Activated CD4-positive, CD25-positive, alpha-beta regulatory T cell treated with anti-CD3 and anti-CD28 coated beads, Interleukin-2, amount 50 U/mL, for 16 hours (primary cell): ENCODE results near the gene C1QB.
A peak's percentile ranks its signal among the peaks of the same experiment; 100 is the strongest.
"Not testable (repeated sequence)": the region's sequence is repeated elsewhere in the genome, so short reads cannot be mapped to it uniquely, and the experiment has no call there.

Experiments
- DNase-seq: peaks from one replicate; pipeline ENCODE4 v3.0.0-alpha.2; 2020; ENCODE audit warnings: low read depth, low spot score

The C1QB gene

DNA sequence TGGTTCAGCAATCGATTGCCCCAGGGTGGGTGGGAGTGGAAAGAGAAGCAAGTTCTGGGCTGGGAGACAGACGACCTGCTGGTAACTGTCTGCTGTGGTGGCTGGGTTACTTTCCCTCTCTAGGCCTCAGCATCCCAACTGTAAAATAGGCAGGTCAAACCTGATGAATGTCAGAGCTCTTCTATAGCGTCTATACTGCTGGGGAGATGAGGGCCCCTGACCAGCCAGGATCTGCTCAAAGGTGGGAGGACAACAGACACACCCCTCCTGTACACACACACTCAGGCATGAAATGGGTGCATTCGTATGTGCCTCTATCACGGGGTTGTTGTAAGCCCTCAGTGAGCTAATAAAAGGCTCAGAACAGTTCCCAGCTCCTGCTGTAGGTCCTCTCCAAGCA lies 44.9 kb downstream of the C1QB start:
- DNase-seq = no peak

DNA sequence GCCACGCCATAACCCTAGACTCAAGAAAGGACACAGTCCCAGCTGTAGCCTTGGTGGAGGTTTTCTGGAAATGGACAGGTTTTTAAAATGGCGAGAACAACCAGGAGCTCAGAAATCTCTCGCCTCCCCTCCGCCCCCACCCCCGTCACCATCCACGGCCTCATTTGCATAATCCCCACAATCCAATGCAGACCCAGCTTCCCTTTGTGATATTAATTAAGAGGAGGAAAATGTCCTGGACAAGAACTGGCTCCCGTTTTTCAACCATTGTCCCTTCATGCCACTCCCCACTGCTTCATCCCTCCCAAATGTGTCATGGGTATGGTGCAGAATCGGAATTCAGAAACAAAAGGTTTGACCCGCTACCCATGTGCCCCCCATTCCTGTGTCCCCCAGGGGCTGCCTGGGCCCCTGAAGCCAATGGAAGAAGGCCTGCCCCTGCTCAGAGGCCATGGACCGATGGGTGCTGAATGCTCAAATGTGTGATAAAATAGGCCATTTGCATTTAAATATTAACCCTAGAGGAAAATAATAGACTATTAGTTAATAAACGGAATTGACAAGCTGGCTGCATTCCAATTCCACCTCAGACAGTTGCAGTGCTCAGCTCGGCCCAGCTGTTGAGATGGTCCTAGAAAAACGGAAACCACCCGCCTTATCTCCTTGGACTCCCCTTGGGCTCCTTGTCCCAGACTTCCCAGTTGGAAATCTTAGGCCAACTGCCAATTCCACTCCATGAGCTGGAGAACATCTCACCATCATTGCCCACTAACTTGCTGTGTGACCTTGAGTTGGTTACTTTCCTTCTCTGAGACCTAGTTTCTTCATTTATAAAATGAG lies 46.9 kb downstream of the C1QB start:
- no peak for DNase-seq

DNA sequence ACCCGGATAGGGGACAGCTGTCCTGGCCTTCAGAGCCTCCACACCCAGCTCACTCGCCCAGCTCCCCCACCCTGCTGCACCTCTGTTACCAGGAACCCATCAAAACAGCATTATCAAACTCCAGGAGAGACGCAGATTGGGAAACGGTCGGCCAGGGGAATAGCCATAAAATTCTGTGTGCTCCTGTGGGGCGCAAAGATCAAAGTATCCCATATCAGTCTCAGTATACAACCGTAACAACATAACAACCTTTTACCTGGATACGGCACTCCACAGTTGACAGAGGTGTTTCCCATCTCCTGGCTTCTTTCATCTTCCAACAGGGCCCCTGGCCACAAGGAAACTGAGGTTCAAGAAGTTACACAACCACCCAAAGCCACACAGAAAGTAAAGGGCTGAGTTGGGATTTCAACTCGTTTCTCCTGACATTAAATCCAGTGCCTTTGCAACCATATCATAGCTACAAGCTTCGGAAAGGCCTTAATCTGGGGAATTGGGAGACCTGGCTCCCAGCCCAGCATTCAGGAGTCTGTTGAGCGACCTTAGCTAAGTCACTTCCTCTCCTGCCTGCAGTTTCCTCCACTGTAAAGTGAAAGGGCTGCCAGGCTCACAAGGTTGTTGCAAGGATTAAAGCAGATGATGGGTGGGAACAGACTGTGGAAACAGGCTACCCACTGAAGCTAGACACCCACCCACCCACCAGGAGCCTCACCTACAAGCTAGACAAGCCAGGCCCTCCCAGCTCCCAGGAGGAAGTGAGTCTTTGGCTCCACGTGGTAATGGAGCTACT lies 49.5 kb downstream of the C1QB start:
- no peak for DNase-seq

DNA sequence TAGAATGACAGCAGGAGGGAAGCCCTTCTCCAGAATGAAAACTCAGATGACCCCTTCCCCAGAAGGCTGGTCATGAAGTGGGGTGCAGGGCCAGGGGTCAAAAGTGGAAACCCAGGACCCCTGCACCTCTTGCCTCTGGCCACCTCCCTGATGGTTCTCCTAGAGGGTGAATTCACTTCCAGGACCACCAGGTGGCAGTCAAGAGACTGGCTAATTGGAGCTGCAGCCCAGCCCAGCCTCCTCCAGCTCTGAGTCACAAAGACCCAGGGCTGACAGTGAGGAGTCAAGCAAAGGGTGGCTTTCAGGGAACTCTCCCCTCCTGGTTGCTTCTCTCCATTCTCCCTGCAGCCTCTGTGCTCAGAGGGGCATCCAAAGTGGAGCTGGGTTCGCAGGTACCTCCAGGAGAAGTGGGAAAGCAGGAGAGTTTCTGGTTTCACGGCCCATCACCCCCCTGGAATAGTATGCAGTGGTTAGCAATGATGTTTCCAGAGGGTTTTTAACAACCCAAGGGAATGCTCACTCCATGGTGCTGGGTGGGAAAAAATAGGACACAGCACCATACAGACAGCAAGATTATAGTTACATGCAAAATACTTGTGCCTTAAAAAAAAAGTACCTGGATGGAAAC lies 51.5 kb downstream of the C1QB start:
- peak; percentile 26 for DNase-seq

DNA sequence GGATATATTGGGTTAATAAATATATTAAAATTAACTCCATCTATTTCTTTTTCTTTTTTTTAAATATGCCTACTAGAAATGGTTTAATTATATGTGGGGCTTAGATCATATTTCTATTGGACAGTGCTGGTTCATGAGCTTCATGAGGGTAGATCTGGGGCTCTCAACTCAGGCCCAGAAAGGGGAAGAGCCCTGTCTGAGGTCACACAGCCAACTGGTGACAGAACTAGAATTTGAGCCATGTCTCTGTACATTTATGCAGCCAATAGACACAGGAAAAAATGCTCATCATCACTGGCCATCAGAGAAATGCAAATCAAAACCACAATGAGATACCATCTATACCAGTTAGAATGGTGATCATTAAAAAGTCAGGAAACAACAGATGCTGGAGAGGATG lies 52.5 kb downstream of the C1QB start:
- DNase-seq = no peak

DNA sequence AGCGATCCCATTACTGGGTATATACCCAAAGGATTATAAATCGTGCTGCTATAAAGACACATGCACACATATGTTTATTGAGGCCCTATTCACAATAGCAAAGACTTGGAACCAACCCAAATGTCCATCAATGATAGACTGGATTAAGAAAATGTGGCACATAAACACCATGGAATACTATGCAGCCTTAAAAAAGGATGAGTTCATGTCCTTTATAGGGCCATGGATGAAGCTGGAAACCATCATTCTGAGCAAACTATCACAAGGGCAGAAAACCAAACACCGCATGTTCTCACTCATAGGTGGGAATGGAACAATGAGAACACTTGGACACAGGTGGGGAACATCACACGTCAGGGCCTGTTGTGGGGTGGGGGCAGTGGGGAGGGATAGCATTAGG lies 53.1 kb downstream of the C1QB start:
- not testable (repeated sequence) for DNase-seq

DNA sequence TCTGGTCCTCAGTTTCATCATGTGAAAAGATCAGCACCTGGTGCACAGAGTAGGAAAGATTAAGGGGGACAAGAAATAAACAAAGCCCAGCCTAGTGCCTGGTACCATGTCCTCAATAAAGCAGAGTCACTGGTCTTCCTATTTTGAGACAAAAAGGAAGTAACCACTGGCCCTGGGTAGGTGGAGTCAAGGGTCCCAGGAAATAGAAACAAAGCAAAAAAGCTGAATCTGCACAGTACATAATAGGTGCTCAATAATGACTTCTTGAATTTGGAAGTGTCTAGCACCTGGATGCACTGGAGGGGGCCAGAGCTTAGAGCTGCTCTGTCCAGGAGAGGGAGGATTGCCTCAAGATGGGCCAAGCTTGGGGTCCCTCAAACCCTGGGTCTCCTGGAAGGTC lies 55.7 kb downstream of the C1QB start:
- DNase-seq = no peak

DNA sequence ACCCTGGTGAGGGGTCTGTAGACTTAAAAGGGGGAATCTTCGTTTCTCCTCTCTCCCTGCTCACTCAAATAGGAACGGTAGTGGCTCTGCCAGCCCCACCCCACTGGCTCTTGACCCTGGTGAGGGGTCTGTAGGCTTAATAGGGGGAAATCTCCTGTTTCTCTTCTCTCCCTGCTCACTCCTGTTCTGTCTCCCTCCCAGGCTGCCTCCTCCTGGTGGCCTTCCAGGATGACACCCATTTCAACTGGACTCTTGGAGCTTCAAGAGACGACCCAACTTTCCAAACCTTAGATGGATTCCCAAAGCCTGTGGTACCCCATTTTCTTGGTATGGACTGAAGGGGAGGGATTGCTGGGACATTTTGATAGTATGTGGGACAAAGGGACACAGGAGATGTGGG lies 56.2 kb downstream of the C1QB start:
- no peak for DNase-seq

DNA sequence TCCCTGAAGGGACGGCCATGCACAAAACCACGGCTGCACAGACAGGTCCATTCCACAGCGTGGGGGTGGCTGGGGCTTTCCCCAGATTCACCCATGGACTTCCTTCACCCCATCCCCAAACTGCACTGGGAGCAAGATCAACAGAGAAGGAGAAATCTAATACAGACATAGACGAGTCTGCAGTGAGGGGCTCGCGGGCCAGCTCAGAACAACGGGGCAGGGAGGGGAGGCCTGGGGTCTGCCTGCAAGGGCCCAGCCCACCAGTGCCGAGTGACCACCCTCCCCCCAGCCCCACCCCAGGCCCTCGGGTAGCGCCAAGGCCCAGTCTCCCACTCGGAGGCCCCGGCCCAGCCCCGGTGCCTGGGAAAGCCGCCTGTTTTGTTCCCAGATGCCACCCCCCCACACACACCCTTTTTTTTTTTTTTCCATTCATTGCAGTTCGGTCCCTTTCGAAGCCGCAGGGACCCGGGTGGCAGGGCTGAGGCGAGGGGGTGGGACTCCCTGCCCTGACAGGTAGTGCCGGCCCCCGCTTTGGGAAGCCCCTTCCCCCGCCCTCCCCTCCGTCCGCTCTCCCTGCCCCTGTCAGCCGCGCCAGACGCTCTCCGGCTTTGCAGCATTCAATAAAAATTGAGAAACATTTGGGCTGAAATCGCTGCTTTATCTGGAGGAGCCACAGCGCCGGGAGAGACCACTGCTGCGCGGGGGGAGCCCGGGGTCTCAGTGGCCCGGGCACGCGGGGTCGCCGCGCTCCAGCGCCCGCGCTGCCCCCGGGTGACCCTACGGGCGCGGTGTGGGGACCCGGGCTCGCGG lies 57.1 kb downstream of the C1QB start:
- DNase-seq = no peak

DNA sequence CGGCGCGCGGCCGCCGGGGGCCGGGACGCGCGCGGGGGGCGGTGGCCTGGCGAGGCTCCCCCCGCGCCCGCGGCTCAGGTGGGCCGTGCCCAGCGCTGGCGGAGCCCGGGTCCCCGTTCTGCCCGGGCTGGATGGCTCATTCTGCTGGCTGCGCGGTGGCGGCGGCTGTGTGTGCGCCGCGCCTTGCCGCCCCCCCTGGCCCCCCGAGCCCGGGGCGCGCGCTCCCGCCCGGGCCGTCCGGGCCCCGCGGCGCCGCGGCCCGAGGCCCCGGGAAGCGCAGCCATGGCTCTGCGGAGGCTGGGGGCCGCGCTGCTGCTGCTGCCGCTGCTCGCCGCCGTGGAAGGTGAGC lies 57.6 kb downstream of the C1QB start, which contains the start of gene EPHB2:
Gene EPHB2, plus strand, starts transcription at position 139 of the 349 bp plus-strand sequence. Its CDS starts 144 bp downstream, at position 283.
- DNase-seq = no peak

DNA sequence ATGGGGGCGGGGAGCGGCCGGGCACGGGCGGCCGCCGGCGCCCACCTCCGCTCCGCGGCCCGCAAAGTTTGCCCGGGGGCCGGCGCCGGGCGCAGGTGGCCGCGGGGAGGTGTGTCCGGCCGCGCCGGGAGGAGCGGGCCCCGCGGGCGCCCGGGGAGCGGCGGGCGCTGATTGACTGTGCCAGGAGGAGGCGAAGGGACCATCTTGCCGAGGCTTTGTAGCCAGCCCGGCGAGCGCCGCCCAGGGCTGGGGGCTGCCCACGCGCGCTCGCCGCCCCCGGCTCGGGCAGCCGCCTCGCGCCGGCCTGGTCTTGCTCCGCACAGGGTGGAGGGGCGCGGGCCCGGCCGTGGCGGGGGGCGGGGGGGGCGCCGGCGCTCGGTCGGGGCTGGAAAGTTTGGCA lies 58.0 kb downstream of the C1QB start:
- DNase-seq = no peak
